GM18499 (cell line): Measurements from ENCODE around the gene GBP5.
"Not testable (repeated sequence)": the region's sequence is repeated elsewhere in the genome, so short reads cannot be mapped to it uniquely, and the experiment has no call there.

Experiments used
- ATAC-seq: cut with Tn5 transposase; IDR thresholded peaks from one replicate; pipeline ENCODE4 v1.9.1; 2021; ENCODE audit warnings: moderate number of reproducible peaks; ENCODE audit not compliant: insufficient read depth, unreplicated experiment

The GBP5 gene

GRCh38 chr1:89272269-89273041 is at the start of gene GBP5:
TSS of gene GBP5 (minus strand) at chr1:89272860. CDS start at chr1:89269555, 3,305 bp downstream.
- not testable (repeated sequence) for ATAC-seq

GRCh38 chr1:89322402-89322801 is 49.7 kb upstream of the GBP5 start:
- no peak for ATAC-seq

- no peak for ATAC-seq
Measured at GRCh38 chr1:89312572-89312971, 39.9 kb upstream of the GBP5 start.

GRCh38 chr1:89311757-89312156 is 39.1 kb upstream of the GBP5 start:
- no peak for ATAC-seq

GRCh38 chr1:89310976-89311375 is 38.3 kb upstream of the GBP5 start:
- no peak for ATAC-seq

- peak; percentile 77 for ATAC-seq
Measured at GRCh38 chr1:89310505-89310904, 37.8 kb upstream of the GBP5 start.

- ATAC-seq, result no peak
Measured at GRCh38 chr1:89309828-89310227, 37.2 kb upstream of the GBP5 start.

- ATAC-seq, result no peak
Measured at GRCh38 chr1:89306273-89306672, 33.6 kb upstream of the GBP5 start.

GRCh38 chr1:89305493-89305892 is 32.8 kb upstream of the GBP5 start:
- ATAC-seq, result no peak

GRCh38 chr1:89304572-89305230 is 32.0 kb upstream of the GBP5 start:
- ATAC-seq, result no peak

- no peak for ATAC-seq
Measured at GRCh38 chr1:89302697-89303332, 30.2 kb upstream of the GBP5 start.

GRCh38 chr1:89299739-89300463 is 27.2 kb upstream of the GBP5 start:
- peak; percentile 59 for ATAC-seq

GRCh38 chr1:89298461-89298860 is 25.8 kb upstream of the GBP5 start:
- no peak for ATAC-seq

- ATAC-seq, result no peak
Measured at GRCh38 chr1:89295187-89295586, 22.5 kb upstream of the GBP5 start.

GRCh38 chr1:89291276-89291675 is 18.6 kb upstream of the GBP5 start:
- ATAC-seq, result no peak

- no peak for ATAC-seq
Measured at GRCh38 chr1:89288051-89288340, 15.3 kb upstream of the GBP5 start.

- no peak for ATAC-seq
Measured at GRCh38 chr1:89287181-89288050, 14.8 kb upstream of the GBP5 start.

GRCh38 chr1:89286549-89287180 is 14.0 kb upstream of the GBP5 start:
- peak; percentile 84 for ATAC-seq

- ATAC-seq, result no peak
Measured at GRCh38 chr1:89285745-89286380, 13.2 kb upstream of the GBP5 start.
